Stimulated activated effector memory CD8-positive, alpha-beta T cell treated with anti-CD3 and anti-CD28 coated beads, Interleukin-12 subunit alpha, Interleukin-12 subunit beta, amount 100 ng/mL, for 72 hours (primary cell): ENCODE measurements around the gene S100A16.

Experiments
- ATAC-seq: fragments of 150-1000 bp; cut with Tn5 transposase; 2 replicates; pipeline ENCODE4 v1.10.0; 2021
- DNase-seq, 2 donors: peaks; one replicate each; pipeline ENCODE4 v3.0.0; 2021 to 2022; ENCODE audit warnings: low spot score in 2 of 2
- H3K27ac Mint-ChIP-seq: one replicate; pipeline ENCODE4 v1.8.0; 2022; ENCODE audit warnings: mild to moderate bottlenecking, mixed read lengths
- H3K36me3 Mint-ChIP-seq: one replicate; pipeline ENCODE4 v1.8.0; 2022; ENCODE audit warnings: mild to moderate bottlenecking, mixed read lengths
- H3K4me1 Mint-ChIP-seq: one replicate; pipeline ENCODE4 v1.8.0; 2022; ENCODE audit warnings: mixed read lengths
- H3K4me3 Mint-ChIP-seq: one replicate; pipeline ENCODE4 v1.8.0; 2022; ENCODE audit warnings: mild to moderate bottlenecking, mixed read lengths
- H3K9me3 Mint-ChIP-seq: one replicate; pipeline ENCODE4 v1.8.0; 2022; ENCODE audit warnings: mixed read lengths

S100A16 gene

GRCh38 chr1:153628638-153629342, 15.9 kb upstream of the S100A16 start:
- Mint-ChIP-seq H3K4me1 (peaks cover 28% of the 10 kb centered on the region), H3K27ac (peak overlapping the region; percentile 56), H3K9me3 (no peaks in the 10 kb centered on the region), H3K36me3 (peaks cover 2% of the 10 kb centered on the region), H3K4me3 (no peak overlapping the region)
- no peak for ATAC-seq
- DNase-seq: no peak

- H3K36me3 Mint-ChIP-seq: no peaks in the 10 kb centered on the region
- peaks cover 20% of the 10 kb centered on the region for H3K4me1 Mint-ChIP-seq
- H3K9me3 Mint-ChIP-seq: no peaks in the 10 kb centered on the region
- H3K4me3 Mint-ChIP-seq: no peak within 1 kb of the TSS
- ATAC-seq (no peak), DNase-seq (no peak)
- peak within 1 kb of the TSS; percentile 56 for H3K27ac Mint-ChIP-seq
These were observed 15.0 kb upstream of the S100A16 start, which contains the start of gene S100A1 for GRCh38 chr1:153627715-153628626. TSS of gene S100A1 (plus strand) at chr1:153628434. CDS start at chr1:153630522, 2,088 bp downstream.

- Mint-ChIP-seq H3K27ac (no peak within 1 kb of the TSS), H3K36me3 (no peaks in the 10 kb centered on the region), H3K4me3 (no peak within 1 kb of the TSS), H3K9me3 (no peaks in the 10 kb centered on the region), H3K4me1 (peaks cover 13% of the 10 kb centered on the region)
- ATAC-seq: no peak
- no peak for DNase-seq
These were observed 14.2 kb upstream of the S100A16 start, which contains the start of gene S100A13 for GRCh38 chr1:153626904-153627714. TSS of gene S100A13 (minus strand) at chr1:153627505. CDS start at chr1:153626472, 1,033 bp downstream.

GRCh38 chr1:153626477-153626903, 13.6 kb upstream of the S100A16 start:
- DNase-seq (no peak), ATAC-seq (no peak)
- no peaks in the 10 kb centered on the region for H3K9me3 Mint-ChIP-seq
- H3K36me3 Mint-ChIP-seq: no peaks in the 10 kb centered on the region
- H3K4me1 Mint-ChIP-seq: peaks cover 8% of the 10 kb centered on the region
- H3K4me3 Mint-ChIP-seq: no peak overlapping the region
- H3K27ac Mint-ChIP-seq: no peak overlapping the region

GRCh38 chr1:153624965-153625611, 12.2 kb upstream of the S100A16 start:
- no peak overlapping the region for H3K4me3 Mint-ChIP-seq
- peaks cover 6% of the 10 kb centered on the region for H3K4me1 Mint-ChIP-seq
- H3K9me3 Mint-ChIP-seq: no peaks in the 10 kb centered on the region
- DNase-seq (no peak), ATAC-seq (no peak)
- no peaks in the 10 kb centered on the region for H3K36me3 Mint-ChIP-seq
- no peak overlapping the region for H3K27ac Mint-ChIP-seq

GRCh38 chr1:153623101-153623500, 10.2 kb upstream of the S100A16 start:
- peaks cover 6% of the 10 kb centered on the region for H3K4me1 Mint-ChIP-seq

GRCh38 chr1:153619171-153619570, 6.2 kb upstream of the S100A16 start:
- no peak for DNase-seq
- no peak for ATAC-seq
- no peaks in the 10 kb centered on the region for H3K36me3 Mint-ChIP-seq
- no peaks in the 10 kb centered on the region for H3K4me1 Mint-ChIP-seq
- H3K4me3 Mint-ChIP-seq: no peak overlapping the region
- H3K9me3 Mint-ChIP-seq: no peaks in the 10 kb centered on the region
- no peak overlapping the region for H3K27ac Mint-ChIP-seq

More at GRCh38 chr1:153623101-153623500, 10.2 kb upstream of the S100A16 start:
- Mint-ChIP-seq H3K27ac (no peak overlapping the region), H3K36me3 (no peaks in the 10 kb centered on the region), H3K9me3 (no peaks in the 10 kb centered on the region), H3K4me3 (no peak overlapping the region)
- ATAC-seq: no peak
- DNase-seq: no peak

- no peaks in the 10 kb centered on the region for H3K4me1 Mint-ChIP-seq
- peak; percentile 90 for ATAC-seq
- peak; percentile 51 to 77 for DNase-seq
- H3K27ac Mint-ChIP-seq: peak overlapping the region; percentile 84
- H3K9me3 Mint-ChIP-seq: no peaks in the 10 kb centered on the region
- H3K4me3 Mint-ChIP-seq: no peak overlapping the region
- H3K36me3 Mint-ChIP-seq: no peaks in the 10 kb centered on the region
These were observed 4.7 kb upstream of the S100A16 start for GRCh38 chr1:153617663-153618062.

GRCh38 chr1:153616917-153617311, 4.0 kb upstream of the S100A16 start:
- peak overlapping the region; percentile 84 for H3K27ac Mint-ChIP-seq
- no peak for DNase-seq
- no peak for ATAC-seq
- H3K4me1 Mint-ChIP-seq: no peaks in the 10 kb centered on the region
- H3K36me3 Mint-ChIP-seq: no peaks in the 10 kb centered on the region
- no peaks in the 10 kb centered on the region for H3K9me3 Mint-ChIP-seq
- H3K4me3 Mint-ChIP-seq: no peak overlapping the region

- H3K4me3 Mint-ChIP-seq: no peak within 1 kb of the TSS
- no peaks in the 10 kb centered on the region for H3K4me1 Mint-ChIP-seq
- peak within 1 kb of the TSS; percentile 84 for H3K27ac Mint-ChIP-seq
- DNase-seq: no peak
- ATAC-seq: no peak
- H3K9me3 Mint-ChIP-seq: no peaks in the 10 kb centered on the region
- no peaks in the 10 kb centered on the region for H3K36me3 Mint-ChIP-seq
These were observed 3.4 kb upstream of the S100A16 start, which contains the start of gene S100A14 for GRCh38 chr1:153616144-153616916. TSS of gene S100A14 (minus strand) at chr1:153616325. CDS start at chr1:153615858, 467 bp downstream.

- DNase-seq (no peak), ATAC-seq (no peak)
- H3K9me3 Mint-ChIP-seq: no peaks in the 10 kb centered on the region
- no peaks in the 10 kb centered on the region for H3K4me1 Mint-ChIP-seq
- no peaks in the 10 kb centered on the region for H3K36me3 Mint-ChIP-seq
- no peak overlapping the region for H3K4me3 Mint-ChIP-seq
- H3K27ac Mint-ChIP-seq: no peak overlapping the region
These were observed 2.5 kb upstream of the S100A16 start for GRCh38 chr1:153615406-153615805.

GRCh38 chr1:153614906-153615305, 2.0 kb upstream of the S100A16 start:
- DNase-seq (no peak), ATAC-seq (no peak)
- no peak overlapping the region for H3K4me3 Mint-ChIP-seq
- no peaks in the 10 kb centered on the region for H3K4me1 Mint-ChIP-seq
- no peak overlapping the region for H3K27ac Mint-ChIP-seq
- H3K9me3 Mint-ChIP-seq: no peaks in the 10 kb centered on the region
- no peaks in the 10 kb centered on the region for H3K36me3 Mint-ChIP-seq

- ATAC-seq (no peak), DNase-seq (no peak)
- no peak overlapping the region for H3K4me3 Mint-ChIP-seq
- H3K4me1 Mint-ChIP-seq: peaks cover 2% of the 10 kb centered on the region
- H3K36me3 Mint-ChIP-seq: no peaks in the 10 kb centered on the region
- no peaks in the 10 kb centered on the region for H3K9me3 Mint-ChIP-seq
- no peak overlapping the region for H3K27ac Mint-ChIP-seq
These were observed 1.4 kb upstream of the S100A16 start for GRCh38 chr1:153614189-153614900.
